ENCODE measurements around the gene ZNF655. TPM values are rescaled to one million over a fixed set of nuclear protein-coding genes. Genes with fewer than 3 reads are reported as not detected.

Gene ZNF655
- total and polyA plus RNA-seq, 7 experiments from 2014 or later: 65.8 to 165 (median 150) TPM

GRCh38 chr7:99618726-99619125, 60.3 kb downstream of the ZNF655 start:
- H3K9me3 ChIP-seq (ENCODE audit: control insufficient read depth in 2 of 3, low read length in 3 of 3): no peaks in the 10 kb centered on the region
- Mint-ChIP-seq H3K36me3 (peaks cover 9 to 48% (median 36%) of the 10 kb centered on the region in 5 donors), H3K9me3 (no peaks in the 10 kb centered on the region), H3K4me1 (peaks cover 36 to 71% (median 62%) of the 10 kb centered on the region in 7 donors), H3K4me3 (peak overlapping the region; percentile 94 to 99 (median 98)), H3K27me3 (peaks cover 0 to 4% (median 0%) of the 10 kb centered on the region in 5 donors), H3K27ac (peak overlapping the region; percentile 6 to 99 (median 92))
- peaks cover 20 to 59% (median 26%) of the 10 kb centered on the region in 3 experiments for H3K36me3 ChIP-seq (ENCODE audit: control insufficient read depth in 2 of 3, insufficient read depth in 3 of 3, low read length in 3 of 3)
- DNase-seq (no peak), ATAC-seq (no peak)
- POLR2A ChIA-PET: no interaction called here
- intact Hi-C loops (cut with micrococcal nuclease): loop anchor here (5.0 kb wide), 2 partner anchors 379 to 464 kb away; partner anchors contain the start of gene ZNF3 (in 1 of the 2)
- H3K4me1 ChIP-seq (ENCODE audit: control insufficient read depth in 2 of 2, insufficient read depth in 2 of 2, low read length in 2 of 2): peaks cover 21 to 26% of the 10 kb centered on the region in 2 donors
- CTCF ChIA-PET: no interaction called here
- H3K4me3 ChIP-seq (ENCODE audit: low read length): no peak overlapping the region
- H3K27ac ChIP-seq (ENCODE audit: low read depth, low read length): peak overlapping the region; percentile 90
- H3K27me3 ChIP-seq (ENCODE audit: control insufficient read depth in 2 of 2, insufficient read depth in 2 of 2, low read length in 2 of 2): no peaks in the 10 kb centered on the region

- Histone ChIP-seq H3K4me1 (ENCODE audit: control insufficient read depth in 2 of 2, insufficient read depth in 2 of 2, low read length in 2 of 2) (peaks cover 28 to 34% of the 10 kb centered on the region in 2 donors), H3K36me3 (ENCODE audit: control insufficient read depth in 2 of 3, insufficient read depth in 3 of 3, low read length in 3 of 3) (peaks cover 20 to 59% (median 26%) of the 10 kb centered on the region in 3 experiments), H3K9me3 (ENCODE audit: control insufficient read depth in 2 of 3, low read length in 3 of 3) (no peaks in the 10 kb centered on the region), H3K4me3 (ENCODE audit: low read length) (no peak overlapping the region), H3K27ac (ENCODE audit: low read depth, low read length) (peak overlapping the region; percentile 44), H3K27me3 (ENCODE audit: control insufficient read depth in 2 of 2, insufficient read depth in 2 of 2, low read length in 2 of 2) (no peaks in the 10 kb centered on the region)
- CTCF ChIA-PET: no interaction called here
- intact Hi-C loops (cut with micrococcal nuclease): loop anchor here (5.0 to 10.0 kb wide), 3 partner anchors 375 to 463 kb away; partner anchors contain the start of gene ZNF3 (in 1 of the 2)
- Mint-ChIP-seq H3K4me3 (peak overlapping the region in 4 of 10 donors; percentile 34 to 99 (median 66)), H3K27me3 (peaks cover 0 to 4% (median 0%) of the 10 kb centered on the region in 5 donors), H3K9me3 (peaks cover 0 to 3% (median 0%) of the 10 kb centered on the region in 11 donors), H3K27ac (peak overlapping the region in 8 of 9 donors; percentile 76 to 99 (median 90)), H3K4me1 (peaks cover 46 to 80% (median 71%) of the 10 kb centered on the region in 7 donors), H3K36me3 (peaks cover 9 to 57% (median 40%) of the 10 kb centered on the region in 5 donors)
- POLR2A ChIA-PET: interaction anchor here (0.5 kb wide), 1 partner anchor 148 kb away, joined by 3 read pairs; no protein-coding TSS in a partner anchor
- no peak for ATAC-seq
- no peak for DNase-seq
These were observed 61.2 kb downstream of the ZNF655 start for GRCh38 chr7:99619571-99620130.

GRCh38 chr7:99621271-99621670, 62.8 kb downstream of the ZNF655 start:
- ChIA-PET POLR2A (interaction anchor here (1.3 kb wide), 1 partner anchor 63 kb away, joined by 5 read pairs; the partner anchor contains the start of gene ZNF655), CTCF (interaction anchor here (0.9 kb wide), 1 partner anchor 8 kb away, joined by 3 read pairs; no protein-coding TSS in a partner anchor)
- Histone ChIP-seq H3K27ac (ENCODE audit: low read depth, low read length) (peak overlapping the region; percentile 24), H3K9me3 (ENCODE audit: control insufficient read depth in 2 of 3, low read length in 3 of 3) (no peaks in the 10 kb centered on the region), H3K36me3 (ENCODE audit: control insufficient read depth in 2 of 3, insufficient read depth in 3 of 3, low read length in 3 of 3) (peaks cover 20 to 70% (median 26%) of the 10 kb centered on the region in 3 experiments), H3K27me3 (ENCODE audit: control insufficient read depth in 2 of 2, insufficient read depth in 2 of 2, low read length in 2 of 2) (no peaks in the 10 kb centered on the region), H3K4me3 (ENCODE audit: low read length) (no peak overlapping the region), H3K4me1 (ENCODE audit: control insufficient read depth in 2 of 2, insufficient read depth in 2 of 2, low read length in 2 of 2) (peaks cover 32 to 45% of the 10 kb centered on the region in 2 donors)
- Mint-ChIP-seq H3K27ac (peak overlapping the region; percentile 6 to 97 (median 76)), H3K36me3 (peaks cover 17 to 69% (median 54%) of the 10 kb centered on the region in 5 donors), H3K9me3 (peaks cover 0 to 4% (median 0%) of the 10 kb centered on the region in 11 donors), H3K27me3 (no peaks in the 10 kb centered on the region), H3K4me3 (no peak overlapping the region), H3K4me1 (peaks cover 52 to 89% (median 79%) of the 10 kb centered on the region in 7 donors)
- intact Hi-C loops (cut with micrococcal nuclease): loop anchor here in 1 of 2 donors (10.0 kb wide), 1 partner anchor 374 kb away; no protein-coding TSS in a partner anchor
- DNase-seq: no peak
- ATAC-seq: no peak

GRCh38 chr7:99622596-99622995, 64.2 kb downstream of the ZNF655 start:
- DNase-seq: no peak
- ChIA-PET POLR2A (interaction anchor here (1.0 to 1.3 kb wide), 2 partner anchors 64 to 118 kb away, joined by 3 to 5 read pairs; partner anchors contain the start of genes ZKSCAN5 and ZNF655), CTCF (no interaction called here)
- Mint-ChIP-seq H3K4me1 (peaks cover 46 to 85% (median 79%) of the 10 kb centered on the region in 7 donors), H3K36me3 (peaks cover 20 to 75% (median 57%) of the 10 kb centered on the region in 5 donors), H3K27me3 (no peaks in the 10 kb centered on the region), H3K27ac (peak overlapping the region; percentile 91 to 100 (median 97)), H3K9me3 (peaks cover 0 to 4% (median 0%) of the 10 kb centered on the region in 11 donors), H3K4me3 (peak overlapping the region in 3 of 10 donors; percentile 34 to 86 (median 36))
- Histone ChIP-seq H3K36me3 (ENCODE audit: control insufficient read depth in 2 of 3, insufficient read depth in 3 of 3, low read length in 3 of 3) (peaks cover 20 to 74% (median 30%) of the 10 kb centered on the region in 3 experiments), H3K9me3 (ENCODE audit: control insufficient read depth in 2 of 3, low read length in 3 of 3) (no peaks in the 10 kb centered on the region), H3K4me1 (ENCODE audit: control insufficient read depth in 2 of 2, insufficient read depth in 2 of 2, low read length in 2 of 2) (peaks cover 28 to 41% of the 10 kb centered on the region in 2 donors), H3K27ac (ENCODE audit: low read depth, low read length) (peak overlapping the region; percentile 89), H3K27me3 (ENCODE audit: control insufficient read depth in 2 of 2, insufficient read depth in 2 of 2, low read length in 2 of 2) (no peaks in the 10 kb centered on the region), H3K4me3 (ENCODE audit: low read length) (no peak overlapping the region)
- no peak for ATAC-seq
- intact Hi-C loops (cut with micrococcal nuclease): loop anchor here in 1 of 2 donors (10.0 kb wide), 1 partner anchor 372 kb away; no protein-coding TSS in a partner anchor

- intact Hi-C loops (cut with micrococcal nuclease): loop anchor here in 1 of 2 donors (10.0 kb wide), 1 partner anchor 372 kb away; no protein-coding TSS in a partner anchor
- DNase-seq (peak in 2 of 9 donors; percentile 33 to 49), ATAC-seq (no peak)
- peak overlapping the region; percentile 83 to 95 (median 89) for H3K4me3 Mint-ChIP-seq
- H3K27ac ChIP-seq (ENCODE audit: low read depth, low read length): peak overlapping the region; percentile 89
- peaks cover 20 to 75% (median 58%) of the 10 kb centered on the region in 5 donors for H3K36me3 Mint-ChIP-seq
- POLR2A ChIA-PET: interaction anchor here (1.2 to 1.7 kb wide), 3 partner anchors 64 to 122 kb away, joined by 3 to 15 read pairs (median 7); partner anchors contain the start of genes FAM200A and ZNF655
- CTCF ChIA-PET: no interaction called here
- peaks cover 0 to 4% (median 0%) of the 10 kb centered on the region in 11 donors for H3K9me3 Mint-ChIP-seq
- peak overlapping the region; percentile 62 for H3K4me3 ChIP-seq (ENCODE audit: low read length)
- H3K36me3 ChIP-seq (ENCODE audit: control insufficient read depth in 2 of 3, insufficient read depth in 3 of 3, low read length in 3 of 3): peaks cover 18 to 80% (median 36%) of the 10 kb centered on the region in 3 experiments
- H3K4me1 Mint-ChIP-seq: peaks cover 41 to 80% (median 73%) of the 10 kb centered on the region in 7 donors
- no peaks in the 10 kb centered on the region for H3K27me3 Mint-ChIP-seq
- H3K9me3 ChIP-seq (ENCODE audit: control insufficient read depth in 2 of 3, low read length in 3 of 3): no peaks in the 10 kb centered on the region
- peaks cover 23 to 35% of the 10 kb centered on the region in 2 donors for H3K4me1 ChIP-seq (ENCODE audit: control insufficient read depth in 2 of 2, insufficient read depth in 2 of 2, low read length in 2 of 2)
- no peaks in the 10 kb centered on the region for H3K27me3 ChIP-seq (ENCODE audit: control insufficient read depth in 2 of 2, insufficient read depth in 2 of 2, low read length in 2 of 2)
- H3K27ac Mint-ChIP-seq: peak overlapping the region; percentile 91 to 100 (median 97)
These were observed 64.8 kb downstream of the ZNF655 start for GRCh38 chr7:99623091-99623693.
